HG03095 (cell line): ENCODE data around the gene PSME3IP1.

ENCODE experiments used
- ATAC-seq: cut with Tn5 transposase; IDR thresholded peaks from one replicate; pipeline ENCODE4 v1.9.1; 2021; ENCODE audit warnings: moderate library complexity; ENCODE audit not compliant: unreplicated experiment

The PSME3IP1 gene

DNA sequence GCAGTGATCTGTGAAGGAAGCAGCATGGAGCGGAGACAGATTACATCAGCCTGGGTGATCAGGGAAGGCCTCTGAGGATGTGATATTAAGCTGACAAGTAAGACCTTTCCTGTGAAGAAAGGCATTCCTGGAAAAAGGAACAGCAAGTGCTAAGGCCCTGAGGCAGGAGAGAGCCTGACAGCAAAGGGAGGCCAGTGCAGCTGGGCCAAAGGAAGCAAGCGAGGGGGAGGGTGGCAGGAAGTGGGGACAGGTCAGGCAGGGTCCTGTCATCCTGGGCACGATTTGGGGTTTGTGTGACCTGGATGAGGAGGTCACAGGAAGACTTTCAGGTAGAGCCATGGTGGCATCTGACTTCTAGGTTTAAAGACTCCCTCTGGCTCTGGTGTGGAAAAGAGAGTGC lies 81.1 kb downstream of the PSME3IP1 start:
- no peak for ATAC-seq

DNA sequence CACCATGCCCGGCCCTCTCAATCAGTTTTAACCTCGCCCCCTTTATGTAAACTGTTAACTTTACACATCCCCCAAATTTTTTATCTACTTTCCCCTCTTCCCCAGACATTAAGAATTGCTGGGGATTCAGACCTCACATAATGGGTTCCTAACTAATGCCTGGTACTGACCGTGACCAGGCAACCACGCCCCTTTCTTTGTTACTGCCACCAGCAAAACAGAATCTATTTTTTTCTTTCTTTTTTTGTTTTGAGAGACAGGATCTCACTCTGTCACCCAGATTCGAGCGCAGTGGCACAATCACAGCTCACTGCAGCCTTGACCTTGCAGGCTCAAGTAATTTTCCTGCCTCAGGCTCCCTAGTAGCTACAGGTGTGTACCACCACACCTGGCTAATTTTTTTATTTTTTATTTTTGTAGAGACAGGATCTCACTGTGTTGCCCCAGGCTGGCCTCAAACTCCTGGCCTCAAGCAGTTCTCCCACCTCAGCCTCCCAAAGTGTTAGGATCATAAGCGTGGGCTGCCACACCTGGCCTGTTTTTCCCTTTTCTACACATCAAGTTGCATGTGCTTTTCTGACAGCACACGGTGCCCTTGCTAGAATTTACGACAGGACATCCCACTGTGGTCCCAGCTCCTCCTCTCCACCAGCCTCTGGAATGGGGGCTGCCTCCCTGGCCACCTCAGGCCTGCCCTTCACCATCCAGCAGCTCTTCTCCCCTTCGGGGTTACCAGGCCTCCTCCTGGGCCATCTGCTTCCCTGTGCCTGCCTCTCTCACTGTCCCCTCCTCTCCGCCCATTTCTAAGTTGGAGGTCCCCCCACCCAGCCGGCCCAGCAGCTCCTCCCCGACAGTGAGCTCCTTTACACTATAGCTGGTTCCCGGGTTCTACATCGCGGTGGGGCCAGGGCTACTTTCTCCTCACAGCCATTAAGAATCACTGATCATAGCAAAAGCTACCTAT lies 82.7 kb downstream of the PSME3IP1 start:
- ATAC-seq = no peak
